HepG2 (cell line): ENCODE data around the gene SLC44A5.

Experiments
- AFF4 ChIP-seq: sonication (generic); formaldehyde crosslinking; IDR thresholded peaks from 2 replicates; pipeline ENCODE4 v1.4.0; 2020; ENCODE audit warnings: missing genetic modification reagents
- BORCS8-MEF2B ChIP-seq: sonication (generic); formaldehyde crosslinking; IDR thresholded peaks from 2 replicates; pipeline ENCODE4 v1.8.0; 2022; ENCODE audit warnings: mild to moderate bottlenecking, missing genetic modification reagents
- CTCF ChIP-seq: sonication (generic); formaldehyde crosslinking; IDR thresholded peaks from 2 replicates; pipeline ENCODE4 v1.5.0; 2020; ENCODE audit warnings: mild to moderate bottlenecking, missing genetic modification reagents, moderate library complexity
- FOXA1 ChIP-seq, 2 experiments: fragments of 450-650 bp in 1 of 2; sonication (generic) in 1 of 2; formaldehyde crosslinking in 1 of 2; IDR thresholded peaks; 2 replicates each; pipeline versions ENCODE4 v1.4.0 to v1.6.1; 2016 to 2020; ENCODE audit warnings: missing genetic modification reagents in 1 of 2
- FOXK1 ChIP-seq: sonication (generic); formaldehyde crosslinking; IDR thresholded peaks from 2 replicates; pipeline ENCODE4 v1.4.0; 2020; ENCODE audit warnings: low read depth, missing genetic modification reagents, borderline replicate concordance
- GZF1 ChIP-seq: sonication (generic); formaldehyde crosslinking; IDR thresholded peaks from 2 replicates; pipeline ENCODE4 v1.5.1; 2020; ENCODE audit warnings: mild to moderate bottlenecking, missing genetic modification reagents
- HDAC2 ChIP-seq: sonication (generic); formaldehyde crosslinking; IDR thresholded peaks from 2 replicates; pipeline ENCODE4 v1.4.0; 2020; ENCODE audit warnings: missing genetic modification reagents
- NFE2L1 ChIP-seq: sonication (generic); formaldehyde crosslinking; IDR thresholded peaks from 2 replicates; pipeline ENCODE4 v1.4.0; 2020; ENCODE audit warnings: missing genetic modification reagents, mild to moderate bottlenecking, borderline replicate concordance
- POLR2A ChIP-seq, 2 experiments: IDR thresholded peaks; 2 replicates each; pipeline ENCODE4 v1.6.1; 2011; ENCODE audit warnings: low read depth in 2 of 2, low read length in 2 of 2, mild to moderate bottlenecking in 1 of 2, moderate library complexity in 1 of 2; ENCODE audit not compliant: insufficient read depth in 1 of 2
- ZNF24 ChIP-seq: fragments of 450-650 bp; IDR thresholded peaks from 2 replicates; pipeline ENCODE4 v1.6.1; 2017; ENCODE audit warnings: antibody characterized with exemption, mild to moderate bottlenecking
- ZNF382 ChIP-seq: sonication (generic); formaldehyde crosslinking; IDR thresholded peaks from 2 replicates; pipeline ENCODE4 v1.5.0; 2020; ENCODE audit warnings: missing genetic modification reagents, mild to moderate bottlenecking, borderline replicate concordance

GRCh38 chr1:75614399-75614756 lies 3.5 kb upstream of the SLC44A5 start:
- TF ChIP-seq FOXK1 (no peak), CTCF (CRISPR knock-in tag) (no peak), POLR2A (IDR thresholded peaks at IDR 0.05; ENCODE audit: insufficient read depth in 1 of 2, low read depth in 2 of 2, low read length in 2 of 2) (no peak), GZF1 (CRISPR knock-in tag) (no peak), ZNF24 (no peak), BORCS8-MEF2B (no peak), NFE2L1 (CRISPR knock-in tag) (no peak), HDAC2 (CRISPR knock-in tag) (no peak), FOXA1 (IDR thresholded peaks at IDR 0.05) (no peak), FOXA1 (CRISPR knock-in tag; IDR thresholded peaks at IDR 0.05) (no peak), ZNF382 (CRISPR knock-in tag) (no peak), AFF4 (CRISPR knock-in tag) (no peak)
